Aorta (tissue), 5 donors: ENCODE data around the gene ADAMTS8. TPM values are rescaled to one million over a fixed set of nuclear protein-coding genes. Genes with fewer than 3 reads are reported as not detected.

Experiments used
- ATAC-seq: fragments of 200-7000 bp; cut with Tn5 transposase; one replicate; pipeline ENCODE4 v1.9.1; 2022; ENCODE audit warnings: moderate library complexity; ENCODE audit not compliant: low FRiP score
- DNase-seq, 2 donors: peaks; one replicate each; pipeline ENCODE4 v3.0.0-alpha.2; 2020
- H3K27ac ChIP-seq, 2 donors: one replicate each; pipeline ENCODE4 v1.5.1; 2013; ENCODE audit warnings: low read length in 2 of 2, mild to moderate bottlenecking in 2 of 2, moderate library complexity in 2 of 2, control low read depth in 1 of 2, inconsistent platforms in 1 of 2, low read depth in 1 of 2
- H3K27me3 ChIP-seq, 2 donors: one replicate each; pipeline ENCODE4 v1.6.1; 2013; ENCODE audit warnings: control low read depth in 1 of 2, low read length in 1 of 2, mild to moderate bottlenecking in 1 of 2, moderate library complexity in 1 of 2; ENCODE audit not compliant: insufficient read depth in 2 of 2, control insufficient read depth in 1 of 2
- H3K36me3 ChIP-seq, 2 donors: one replicate each; pipeline ENCODE4 v1.6.1; 2013; ENCODE audit warnings: control low read depth in 1 of 2, low read length in 1 of 2, mild to moderate bottlenecking in 1 of 2; ENCODE audit not compliant: insufficient read depth in 2 of 2, control insufficient read depth in 1 of 2
- H3K4me1 ChIP-seq, 2 donors: one replicate each; pipeline ENCODE4 v1.6.1; 2013; ENCODE audit warnings: low read length in 2 of 2, control low read depth in 1 of 2, mild to moderate bottlenecking in 1 of 2, moderate library complexity in 1 of 2; ENCODE audit not compliant: insufficient read depth in 2 of 2, control insufficient read depth in 1 of 2
- H3K4me3 ChIP-seq, 2 donors: one replicate each; pipeline ENCODE4 v1.5.1; 2013; ENCODE audit warnings: low read length in 2 of 2, control low read depth in 1 of 2, mild to moderate bottlenecking in 1 of 2
- H3K9me3 ChIP-seq: one replicate; pipeline ENCODE4 v1.6.1; 2013; ENCODE audit warnings: mild to moderate bottlenecking, low read length; ENCODE audit not compliant: control insufficient read depth
- WGBS, 2 donors: extraction: QIAGEN DNeasy Blood & Tissue Kit; methylation state at CpG; one replicate each; pipeline ENCODE4 v1.1.7; 2013; 5-methylcytosine and 5-hydroxymethylcytosine counted together
- intact Hi-C, 2 donors: fragments of 100-400 bp; cut with DNase I; formaldehyde crosslinking; loops; one replicate each; pipeline versions ENCODE4 v1.14.2 to v1.15.0; 2022
- polyA plus RNA-seq, 2 donors: library from polyadenylated mRNA; stranded (reverse); fragments of 200-250 nt; gene quantifications; one replicate each; pipeline ENCODE4 v1.2.3, GENCODE V29; 2013
- total RNA-seq, 2 donors: library from RNA; stranded (reverse); fragmentation: NEBNext Ultra II Directional; extraction: Animal tissue kit (Norgen Biotek cat#: 25700); gene quantifications; one replicate each; pipeline ENCODE4 v1.2.1, GENCODE V29; 2021
- donor health status: healthy with polysubstance abuse.
- donor health status: Bipolar disorder and iron deficiency.
- donor health status: DM: no; HTN: no; CAD: no.
- donor health status: DM: no; HTN: no; CAD: no.
- donor health status: DM: yes; HTN: yes; CAD: no.

Gene ADAMTS8
- total and polyA plus RNA-seq, 4 donors = 3.3 to 64.9 (median 7.2) TPM

GRCh38 chr11:130434521-130435223 is 6.3 kb upstream of the ADAMTS8 start:
- DNase-seq (peak; percentile 84 to 87), ATAC-seq (peak; percentile 94)
- WGBS, 2 donors = 0 to 2% methylated on average over 20 of the region's 20 CpGs
- H3K27me3 ChIP-seq = no peaks in the 10 kb centered on the region
- H3K36me3 ChIP-seq = no peaks in the 10 kb centered on the region
- peak overlapping the region; percentile 33 to 82 for H3K4me3 ChIP-seq
- H3K9me3 ChIP-seq = no peaks in the 10 kb centered on the region
- no peaks in the 10 kb centered on the region for H3K4me1 ChIP-seq
- intact Hi-C loops = loop anchor here (1.0 to 2.0 kb wide), 5 partner anchors 392 to 460 kb away; no protein-coding TSS in a partner anchor
- peak overlapping the region in 1 of 2 donors; percentile 81 for H3K27ac ChIP-seq

- WGBS, 2 donors = 86% methylated on average over 4 of the region's 4 CpGs
- no peaks in the 10 kb centered on the region for H3K9me3 ChIP-seq
- H3K27me3 ChIP-seq = no peaks in the 10 kb centered on the region
- no peaks in the 10 kb centered on the region for H3K4me1 ChIP-seq
- H3K4me3 ChIP-seq = no peak overlapping the region
- ATAC-seq (no peak), DNase-seq (no peak)
- no peaks in the 10 kb centered on the region for H3K36me3 ChIP-seq
- H3K27ac ChIP-seq = no peak overlapping the region
- intact Hi-C loops = no loop called here
These were observed 4.9 kb upstream of the ADAMTS8 start for GRCh38 chr11:130433357-130433756.

GRCh38 chr11:130431801-130432200 is 3.4 kb upstream of the ADAMTS8 start:
- Histone ChIP-seq H3K27me3 (no peaks in the 10 kb centered on the region), H3K4me1 (no peaks in the 10 kb centered on the region), H3K36me3 (no peaks in the 10 kb centered on the region), H3K4me3 (no peak overlapping the region), H3K27ac (no peak overlapping the region), H3K9me3 (no peaks in the 10 kb centered on the region)
- WGBS, 2 donors = 29 to 34% methylated on average over 3 of the region's 3 CpGs
- DNase-seq (no peak), ATAC-seq (no peak)
- intact Hi-C loops = loop anchor here in 1 of 2 donors (2.0 kb wide), 1 partner anchor 219 kb away; no protein-coding TSS in a partner anchor

GRCh38 chr11:130431331-130431773 is 2.9 kb upstream of the ADAMTS8 start:
- Histone ChIP-seq H3K27me3 (no peaks in the 10 kb centered on the region), H3K9me3 (no peaks in the 10 kb centered on the region), H3K36me3 (no peaks in the 10 kb centered on the region), H3K4me1 (no peaks in the 10 kb centered on the region), H3K4me3 (no peak overlapping the region), H3K27ac (no peak overlapping the region)
- DNase-seq (peak; percentile 78 to 88), ATAC-seq (peak; percentile 51)
- 0 to 3% methylated on average over 10 of the region's 10 CpGs for WGBS, 2 donors
- intact Hi-C loops = loop anchor here in 1 of 2 donors (2.0 kb wide), 1 partner anchor 219 kb away; no protein-coding TSS in a partner anchor

- DNase-seq = no peak
- no peak for ATAC-seq
- Histone ChIP-seq H3K27ac (no peak overlapping the region), H3K27me3 (no peaks in the 10 kb centered on the region), H3K4me1 (no peaks in the 10 kb centered on the region), H3K36me3 (no peaks in the 10 kb centered on the region), H3K4me3 (no peak overlapping the region), H3K9me3 (no peaks in the 10 kb centered on the region)
- 64 to 73% methylated on average over 3 of the region's 3 CpGs for whole genome bisulfite sequencing, 2 donors
- intact Hi-C loops = loop anchor here (2.0 to 5.0 kb wide), 5 partner anchors 38 to 487 kb away; partner anchors contain the start of gene SNX19 (in 1 of the 2)
These were observed 1.6 kb upstream of the ADAMTS8 start for GRCh38 chr11:130429983-130430382.

GRCh38 chr11:130429120-130429681 is 792 bp upstream of the ADAMTS8 start:
- intact Hi-C loops = loop anchor here (2.0 to 5.0 kb wide), 4 partner anchors 37 to 488 kb away; partner anchors contain the start of gene SNX19 (in 1 of the 2)
- 69 to 78% methylated on average over 2 of the region's 2 CpGs for WGBS, 2 donors
- DNase-seq (no peak), ATAC-seq (no peak)
- Histone ChIP-seq H3K27ac (no peak overlapping the region), H3K27me3 (no peaks in the 10 kb centered on the region), H3K9me3 (no peaks in the 10 kb centered on the region), H3K4me1 (no peaks in the 10 kb centered on the region), H3K36me3 (no peaks in the 10 kb centered on the region), H3K4me3 (no peak overlapping the region)

GRCh38 chr11:130427581-130428315 is 661 bp downstream of the ADAMTS8 start:
- Histone ChIP-seq H3K9me3 (no peaks in the 10 kb centered on the region), H3K4me3 (peak overlapping the region; percentile 66 to 70), H3K4me1 (no peaks in the 10 kb centered on the region), H3K36me3 (no peaks in the 10 kb centered on the region), H3K27ac (no peak overlapping the region), H3K27me3 (no peaks in the 10 kb centered on the region)
- peak in 1 of 2 donors; percentile 86 for DNase-seq
- intact Hi-C loops = loop anchor here (2.0 to 5.0 kb wide), 4 partner anchors 35 to 490 kb away; partner anchors contain the start of gene SNX19 (in 1 of the 2)
- ATAC-seq = no peak
- WGBS, 2 donors = 1% methylated on average over 71 to 84 of the region's 84 CpGs

GRCh38 chr11:130426837-130427341 is 1.5 kb downstream of the ADAMTS8 start:
- ATAC-seq (no peak), DNase-seq (no peak)
- Histone ChIP-seq H3K36me3 (no peaks in the 10 kb centered on the region), H3K27ac (no peak overlapping the region), H3K4me3 (no peak overlapping the region), H3K4me1 (no peaks in the 10 kb centered on the region), H3K9me3 (no peaks in the 10 kb centered on the region), H3K27me3 (no peaks in the 10 kb centered on the region)
- intact Hi-C loops = loop anchor here in 1 of 2 donors (5.0 kb wide), 3 partner anchors 35 to 490 kb away; partner anchors contain the start of gene SNX19
- 4% methylated on average over 18 of the region's 18 CpGs for WGBS, 2 donors
